ENCODE results near the gene CYTL1.

Gene CYTL1

GRCh38 chr4:4968161-4968725 is 51.0 kb downstream of the CYTL1 start:
- no peak for DNase-seq (ENCODE audit: low spot score)

All from hematopoietic multipotent progenitor cell treated with erythropoietin and hydrocortisone succinate and interleukin-3 and kit ligand, for 17 days (in vitro differentiated cells).